NCI-H1930 (cell line): ENCODE measurements around the gene CRLF2.
"Not testable (repeated sequence)": the region's sequence is repeated elsewhere in the genome, so short reads cannot be mapped to it uniquely, and the experiment has no call there.

Experiments used
- DNase-seq, 2 experiments: peaks; one replicate each; lab custom pipeline; 2025; lab: John Stamatoyannopoulos, UW

Gene CRLF2

DNA sequence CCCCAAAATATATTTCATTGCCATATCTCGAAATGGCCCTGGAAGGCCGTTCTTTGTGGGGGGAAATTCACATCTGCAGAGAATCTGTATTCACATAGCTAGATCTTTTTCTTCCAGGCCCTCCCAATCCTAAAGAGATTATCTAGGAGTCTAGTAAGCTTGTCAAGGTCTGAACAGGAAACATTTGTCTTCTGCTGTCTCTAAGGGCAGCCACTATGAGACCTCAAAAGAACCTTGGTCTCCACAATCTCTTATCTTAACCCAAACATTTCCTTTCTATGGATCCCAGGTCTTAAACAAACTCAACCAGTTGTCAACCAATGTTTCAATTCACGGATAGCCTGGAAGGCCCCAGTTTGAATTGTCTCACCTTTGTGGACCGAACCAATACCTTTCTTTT is 45.0 kb downstream of the CRLF2 start:
- no peak for DNase-seq

- DNase-seq = no peak
Measured at GRCh38 chrX:1165535-1166196, 46.8 kb downstream of the CRLF2 start.

- no peak for DNase-seq
Measured at GRCh38 chrX:1164322-1165288, 47.8 kb downstream of the CRLF2 start.

DNA sequence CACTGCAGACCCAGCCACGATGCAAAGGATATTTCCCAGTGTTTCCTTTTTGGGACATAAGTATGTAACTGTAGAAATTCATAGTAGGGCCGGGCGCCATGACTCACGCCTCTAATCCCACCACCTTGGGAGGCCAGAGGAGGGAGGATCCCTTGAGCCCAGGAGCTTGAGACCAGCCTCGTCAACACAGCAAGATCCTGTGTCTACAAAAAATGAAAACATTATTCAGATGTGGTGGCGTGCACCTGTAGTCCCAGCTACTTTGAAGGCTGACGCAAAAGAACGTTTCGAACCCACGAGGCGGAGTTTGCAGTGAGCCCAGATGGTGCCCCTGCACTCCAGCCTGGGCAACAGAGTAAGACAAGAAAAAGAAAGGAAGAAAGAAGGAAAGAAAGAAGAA is 49.2 kb downstream of the CRLF2 start:
- no peak for DNase-seq

- DNase-seq = no peak
Measured at GRCh38 chrX:1162119-1162916, 50.1 kb downstream of the CRLF2 start.

DNA sequence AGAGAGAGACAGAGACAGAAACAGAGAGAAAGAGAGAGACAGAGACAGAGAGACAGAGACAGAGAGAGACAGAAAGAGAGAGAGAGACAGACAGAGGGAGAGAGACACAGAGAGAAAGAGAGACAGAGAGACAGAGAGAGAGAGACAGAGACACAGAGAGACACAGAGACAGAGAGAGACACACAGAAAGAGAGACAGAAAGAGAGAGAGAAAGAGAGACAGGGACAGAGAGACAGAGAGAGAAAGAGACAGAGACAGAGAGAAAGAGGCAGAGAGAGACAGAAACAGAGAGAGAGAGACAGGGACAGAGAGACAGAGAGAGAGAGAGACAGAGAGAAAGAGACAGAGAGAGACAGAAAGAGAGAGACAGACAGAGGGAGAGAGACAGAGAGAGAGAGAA is 52.9 kb downstream of the CRLF2 start:
- DNase-seq = no peak

DNA sequence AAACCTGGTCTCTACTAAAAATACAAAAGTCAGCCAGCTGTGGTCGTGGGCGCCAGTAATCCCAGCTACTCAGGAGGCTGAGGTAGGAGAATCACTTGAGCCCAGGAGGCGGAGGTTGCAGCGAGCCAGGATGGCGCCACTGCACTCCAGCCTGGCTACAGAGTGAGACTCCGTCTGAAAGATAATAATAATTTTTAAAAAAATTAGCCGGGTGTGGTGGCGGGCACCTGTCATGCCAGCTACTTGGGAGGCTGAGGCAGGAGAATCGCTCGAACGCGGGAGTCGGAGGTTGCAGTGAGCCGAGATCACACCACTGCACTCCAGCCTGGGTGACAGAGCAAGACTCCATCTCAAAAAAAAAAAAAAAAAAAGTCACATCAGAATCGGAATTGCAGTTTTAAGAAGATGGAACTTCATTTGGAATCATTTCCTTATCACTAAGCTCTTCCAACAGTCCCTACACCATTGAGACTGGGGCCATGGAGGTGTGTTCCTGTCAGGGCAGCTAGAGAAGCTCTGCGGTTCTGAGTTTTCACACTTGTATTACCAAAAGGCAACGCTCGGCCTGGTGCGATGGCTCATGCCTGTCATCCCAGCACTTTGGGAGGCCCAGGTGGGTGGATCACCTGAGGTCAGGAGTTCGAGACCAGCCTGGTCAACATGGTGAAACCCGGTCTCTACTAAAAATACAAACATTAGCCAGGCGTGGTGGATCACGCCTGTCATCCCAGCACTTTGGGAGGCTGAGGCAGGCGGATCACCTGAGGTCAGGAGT is 55.6 kb downstream of the CRLF2 start:
- DNase-seq = not testable (repeated sequence)

DNA sequence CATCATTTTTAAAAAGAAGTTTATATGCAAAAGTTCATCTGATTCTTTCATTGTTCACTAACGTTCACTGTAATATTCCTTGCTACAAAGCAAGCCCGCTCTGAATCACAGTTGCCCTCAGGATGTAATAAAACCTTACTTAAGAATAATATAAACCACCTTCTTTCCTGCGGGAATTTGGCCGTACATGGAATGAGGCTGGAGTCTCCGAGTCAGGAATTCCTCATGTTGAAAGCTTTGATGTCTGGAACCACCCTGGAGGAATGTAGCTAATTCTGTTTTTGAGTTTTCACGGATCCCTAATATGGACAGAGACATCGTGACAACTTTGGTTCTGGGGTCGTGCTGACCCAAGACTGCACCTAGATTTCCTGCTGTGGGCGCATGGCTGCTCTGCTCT is 58.5 kb downstream of the CRLF2 start:
- DNase-seq = no peak

GRCh38 chrX:1152090-1152489 is 60.4 kb downstream of the CRLF2 start:
- DNase-seq = no peak

GRCh38 chrX:1151378-1152077 is 60.9 kb downstream of the CRLF2 start:
- DNase-seq = no peak

DNA sequence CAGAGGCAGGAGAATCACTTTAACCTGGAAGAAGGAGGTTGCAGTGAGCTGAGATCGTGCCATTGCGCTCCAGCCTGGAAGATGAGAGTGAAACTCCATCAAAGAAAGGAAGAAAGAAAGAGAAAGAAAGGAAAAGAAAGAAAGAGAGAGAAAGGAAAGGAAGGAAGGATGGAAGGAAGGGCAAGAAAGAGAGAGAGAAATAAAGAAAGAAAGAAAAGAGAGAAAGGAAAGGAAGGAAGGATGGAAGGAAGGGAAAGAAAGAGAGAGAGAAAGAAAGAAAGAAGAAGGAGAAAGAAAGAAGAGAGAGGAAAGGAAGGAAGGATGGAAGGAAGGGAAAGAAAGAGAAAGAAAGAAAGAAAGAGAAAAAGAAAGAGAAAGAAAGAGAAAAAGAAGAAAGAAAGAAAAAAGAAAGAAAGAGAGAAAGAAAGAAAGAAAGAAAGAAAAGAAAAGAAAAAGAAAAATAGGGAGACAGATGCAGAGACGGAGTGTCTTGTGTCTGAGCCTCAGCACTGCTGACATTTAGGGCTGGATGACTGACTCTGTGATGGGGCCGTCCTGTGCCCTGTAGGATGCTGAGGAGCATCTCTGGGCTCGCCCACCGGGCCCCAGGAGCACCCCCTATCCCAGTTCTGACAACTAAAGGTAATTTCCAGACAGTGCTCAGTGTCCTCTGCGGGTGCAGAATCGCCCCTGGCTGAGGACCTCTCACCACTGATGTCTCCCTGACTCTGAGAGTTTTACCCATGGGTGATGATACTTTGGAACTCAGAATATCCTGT is 61.7 kb downstream of the CRLF2 start:
- no peak for DNase-seq

DNA sequence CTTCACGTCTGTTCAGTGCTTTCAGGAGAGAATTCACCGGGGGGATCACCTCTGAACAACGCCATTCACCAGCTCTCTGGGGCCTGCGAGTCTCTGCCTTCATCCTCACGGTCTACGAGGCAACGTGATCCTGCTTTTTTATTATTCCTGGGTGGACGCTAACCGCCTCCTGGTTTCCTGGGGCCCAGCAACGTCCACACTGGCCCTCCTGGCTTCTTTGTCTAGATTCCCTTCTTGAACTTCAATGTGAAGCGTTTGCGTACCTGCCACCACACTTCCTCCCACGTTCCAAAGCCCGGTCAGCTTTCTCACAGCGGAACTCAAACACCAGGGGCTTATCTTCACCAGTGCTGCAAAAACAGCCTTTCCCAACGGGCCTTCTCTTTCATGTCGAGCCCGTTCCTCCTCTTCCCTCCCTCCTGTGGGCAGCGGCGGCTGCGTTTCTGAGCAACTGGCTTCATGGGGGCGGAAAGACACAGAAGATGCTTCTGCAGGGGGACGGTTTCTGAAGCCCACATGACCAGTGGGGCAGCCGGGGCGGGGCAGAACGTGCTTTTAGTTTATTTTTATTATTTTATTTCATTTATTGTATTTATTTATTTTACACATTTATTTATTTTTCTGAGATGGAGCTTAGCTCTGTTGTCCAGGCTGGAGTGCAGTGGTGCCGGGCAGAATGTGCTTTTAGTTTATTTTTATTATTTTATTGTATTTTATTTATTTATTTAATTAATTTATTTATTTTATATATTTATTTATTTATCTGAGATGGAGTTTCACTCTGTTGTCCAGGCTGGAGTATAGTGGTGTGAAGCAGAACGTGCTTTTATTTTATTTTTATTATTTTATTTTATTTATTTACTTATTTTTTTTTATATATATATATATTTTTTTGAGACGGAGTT is 64.6 kb downstream of the CRLF2 start:
- no peak for DNase-seq

- no peak for DNase-seq
Measured at GRCh38 chrX:1144293-1144692, 68.2 kb downstream of the CRLF2 start.
